Measurements from ENCODE around the gene FILIP1.

Gene FILIP1

GRCh38 chr6:75268988-75269354 is 224.6 kb downstream of the FILIP1 start:
- Histone ChIP-seq H3K4me3 (ENCODE audit: low read depth in 1 of 5, low read length in 5 of 5) (no peak overlapping the region), H3K9ac (ENCODE audit: low read length in 5 of 5) (no peak overlapping the region), H3K36me3 (ENCODE audit: control insufficient read depth in 5 of 5, insufficient read depth in 5 of 5, low read length in 5 of 5) (peaks cover under 1 to 7% (median 3%) of the 10 kb centered on the region in 5 donors), H3K4me1 (ENCODE audit: control insufficient read depth in 5 of 5, insufficient read depth in 5 of 5, low read length in 5 of 5) (peaks cover 0 to 30% (median 19%) of the 10 kb centered on the region in 5 donors), H3K9me3 (ENCODE audit: control insufficient read depth in 5 of 5, low read length in 5 of 5) (peaks cover 0 to 2% (median 0%) of the 10 kb centered on the region in 5 donors), H3K27ac (ENCODE audit: low read depth, low read length) (no peak overlapping the region), H3K27me3 (ENCODE audit: control insufficient read depth in 5 of 5, insufficient read depth in 4 of 5, low read length in 5 of 5) (no peaks in the 10 kb centered on the region)

- Histone ChIP-seq H3K36me3 (ENCODE audit: control insufficient read depth in 5 of 5, insufficient read depth in 5 of 5, low read length in 5 of 5) (peaks cover 3 to 11% (median 7%) of the 10 kb centered on the region in 5 donors), H3K4me3 (ENCODE audit: low read depth in 1 of 5, low read length in 5 of 5) (no peak overlapping the region), H3K9me3 (ENCODE audit: control insufficient read depth in 5 of 5, low read length in 5 of 5) (peaks cover 0 to 2% (median 0%) of the 10 kb centered on the region in 5 donors), H3K27ac (ENCODE audit: low read depth, low read length) (peak overlapping the region; percentile 55), H3K9ac (ENCODE audit: low read length in 5 of 5) (peak overlapping the region in 1 of 5 donors; percentile 60), H3K27me3 (ENCODE audit: control insufficient read depth in 5 of 5, insufficient read depth in 4 of 5, low read length in 5 of 5) (no peaks in the 10 kb centered on the region), H3K4me1 (ENCODE audit: control insufficient read depth in 5 of 5, insufficient read depth in 5 of 5, low read length in 5 of 5) (peaks cover 0 to 30% (median 20%) of the 10 kb centered on the region in 5 donors)
Observed at GRCh38 chr6:75268121-75268987, 225.2 kb downstream of the FILIP1 start.

GRCh38 chr6:75267461-75267860 is 226.1 kb downstream of the FILIP1 start:
- H3K27ac ChIP-seq (ENCODE audit: low read depth, low read length): peak overlapping the region; percentile 55
- H3K9me3 ChIP-seq (ENCODE audit: control insufficient read depth in 5 of 5, low read length in 5 of 5): no peaks in the 10 kb centered on the region
- H3K4me3 ChIP-seq (ENCODE audit: low read depth in 1 of 5, low read length in 5 of 5): no peak overlapping the region
- peaks cover 0 to 30% (median 15%) of the 10 kb centered on the region in 5 donors for H3K4me1 ChIP-seq (ENCODE audit: control insufficient read depth in 5 of 5, insufficient read depth in 5 of 5, low read length in 5 of 5)
- no peaks in the 10 kb centered on the region for H3K27me3 ChIP-seq (ENCODE audit: control insufficient read depth in 5 of 5, insufficient read depth in 4 of 5, low read length in 5 of 5)
- no peak overlapping the region for H3K9ac ChIP-seq (ENCODE audit: low read length in 5 of 5)
- peaks cover 7 to 15% (median 11%) of the 10 kb centered on the region in 5 donors for H3K36me3 ChIP-seq (ENCODE audit: control insufficient read depth in 5 of 5, insufficient read depth in 5 of 5, low read length in 5 of 5)

GRCh38 chr6:75266716-75267291 is 226.8 kb downstream of the FILIP1 start:
- Histone ChIP-seq H3K27me3 (ENCODE audit: control insufficient read depth in 5 of 5, insufficient read depth in 4 of 5, low read length in 5 of 5) (no peaks in the 10 kb centered on the region), H3K9ac (ENCODE audit: low read length in 5 of 5) (no peak overlapping the region), H3K4me1 (ENCODE audit: control insufficient read depth in 5 of 5, insufficient read depth in 5 of 5, low read length in 5 of 5) (peaks cover 0 to 26% (median 9%) of the 10 kb centered on the region in 5 donors), H3K4me3 (ENCODE audit: low read depth in 1 of 5, low read length in 5 of 5) (no peak overlapping the region), H3K27ac (ENCODE audit: low read depth, low read length) (no peak overlapping the region), H3K9me3 (ENCODE audit: control insufficient read depth in 5 of 5, low read length in 5 of 5) (no peaks in the 10 kb centered on the region), H3K36me3 (ENCODE audit: control insufficient read depth in 5 of 5, insufficient read depth in 5 of 5, low read length in 5 of 5) (peaks cover 7 to 20% (median 11%) of the 10 kb centered on the region in 5 donors)

- Histone ChIP-seq H3K27ac (ENCODE audit: low read depth, low read length) (no peak overlapping the region), H3K36me3 (ENCODE audit: control insufficient read depth in 5 of 5, insufficient read depth in 5 of 5, low read length in 5 of 5) (peaks cover 18 to 47% (median 30%) of the 10 kb centered on the region in 5 donors)
Observed at GRCh38 chr6:75263401-75263750, 230.2 kb downstream of the FILIP1 start.

GRCh38 chr6:75262716-75263400 is 230.7 kb downstream of the FILIP1 start:
- H3K9ac ChIP-seq (ENCODE audit: low read length in 5 of 5): no peak overlapping the region
- no peak overlapping the region for H3K27ac ChIP-seq (ENCODE audit: low read depth, low read length)
- H3K27me3 ChIP-seq (ENCODE audit: control insufficient read depth in 5 of 5, insufficient read depth in 4 of 5, low read length in 5 of 5): no peaks in the 10 kb centered on the region
- H3K4me3 ChIP-seq (ENCODE audit: low read depth in 1 of 5, low read length in 5 of 5): no peak overlapping the region
- H3K4me1 ChIP-seq (ENCODE audit: control insufficient read depth in 5 of 5, insufficient read depth in 5 of 5, low read length in 5 of 5): peaks cover 0 to 11% (median 5%) of the 10 kb centered on the region in 5 donors
- H3K36me3 ChIP-seq (ENCODE audit: control insufficient read depth in 5 of 5, insufficient read depth in 5 of 5, low read length in 5 of 5): peaks cover 18 to 49% (median 33%) of the 10 kb centered on the region in 5 donors
- no peaks in the 10 kb centered on the region for H3K9me3 ChIP-seq (ENCODE audit: control insufficient read depth in 5 of 5, low read length in 5 of 5)

More at GRCh38 chr6:75263401-75263750, 230.2 kb downstream of the FILIP1 start:
- no peak overlapping the region for H3K4me3 ChIP-seq (ENCODE audit: low read depth in 1 of 5, low read length in 5 of 5)
- H3K27me3 ChIP-seq (ENCODE audit: control insufficient read depth in 5 of 5, insufficient read depth in 4 of 5, low read length in 5 of 5): no peaks in the 10 kb centered on the region
- H3K9me3 ChIP-seq (ENCODE audit: control insufficient read depth in 5 of 5, low read length in 5 of 5): no peaks in the 10 kb centered on the region
- no peak overlapping the region for H3K9ac ChIP-seq (ENCODE audit: low read length in 5 of 5)
- H3K4me1 ChIP-seq (ENCODE audit: control insufficient read depth in 5 of 5, insufficient read depth in 5 of 5, low read length in 5 of 5): peaks cover 0 to 16% (median 5%) of the 10 kb centered on the region in 5 donors

GRCh38 chr6:75261299-75261698 is 232.3 kb downstream of the FILIP1 start:
- peaks cover 0 to 2% (median 0%) of the 10 kb centered on the region in 5 donors for H3K4me1 ChIP-seq (ENCODE audit: control insufficient read depth in 5 of 5, insufficient read depth in 5 of 5, low read length in 5 of 5)
- H3K27ac ChIP-seq (ENCODE audit: low read depth, low read length): no peak overlapping the region
- H3K9ac ChIP-seq (ENCODE audit: low read length in 5 of 5): no peak overlapping the region
- no peaks in the 10 kb centered on the region for H3K9me3 ChIP-seq (ENCODE audit: control insufficient read depth in 5 of 5, low read length in 5 of 5)
- peaks cover 18 to 53% (median 33%) of the 10 kb centered on the region in 5 donors for H3K36me3 ChIP-seq (ENCODE audit: control insufficient read depth in 5 of 5, insufficient read depth in 5 of 5, low read length in 5 of 5)
- H3K27me3 ChIP-seq (ENCODE audit: control insufficient read depth in 5 of 5, insufficient read depth in 4 of 5, low read length in 5 of 5): no peaks in the 10 kb centered on the region
- no peak overlapping the region for H3K4me3 ChIP-seq (ENCODE audit: low read depth in 1 of 5, low read length in 5 of 5)

GRCh38 chr6:75257343-75258087 is 236.1 kb downstream of the FILIP1 start:
- Histone ChIP-seq H3K27ac (ENCODE audit: low read depth, low read length) (no peak overlapping the region), H3K36me3 (ENCODE audit: control insufficient read depth in 5 of 5, insufficient read depth in 5 of 5, low read length in 5 of 5) (peaks cover 25 to 62% (median 35%) of the 10 kb centered on the region in 5 donors), H3K4me3 (ENCODE audit: low read depth in 1 of 5, low read length in 5 of 5) (no peak overlapping the region), H3K27me3 (ENCODE audit: control insufficient read depth in 5 of 5, insufficient read depth in 4 of 5, low read length in 5 of 5) (no peaks in the 10 kb centered on the region), H3K4me1 (ENCODE audit: control insufficient read depth in 5 of 5, insufficient read depth in 5 of 5, low read length in 5 of 5) (no peaks in the 10 kb centered on the region), H3K9me3 (ENCODE audit: control insufficient read depth in 5 of 5, low read length in 5 of 5) (no peaks in the 10 kb centered on the region), H3K9ac (ENCODE audit: low read length in 5 of 5) (no peak overlapping the region)

- Histone ChIP-seq H3K4me1 (ENCODE audit: control insufficient read depth in 5 of 5, insufficient read depth in 5 of 5, low read length in 5 of 5) (no peaks in the 10 kb centered on the region), H3K36me3 (ENCODE audit: control insufficient read depth in 5 of 5, insufficient read depth in 5 of 5, low read length in 5 of 5) (peaks cover 8 to 26% (median 12%) of the 10 kb centered on the region in 5 donors), H3K27ac (ENCODE audit: low read depth, low read length) (no peak overlapping the region), H3K9ac (ENCODE audit: low read length in 5 of 5) (no peak overlapping the region), H3K4me3 (ENCODE audit: low read depth in 1 of 5, low read length in 5 of 5) (no peak overlapping the region), H3K9me3 (ENCODE audit: control insufficient read depth in 5 of 5, low read length in 5 of 5) (no peaks in the 10 kb centered on the region), H3K27me3 (ENCODE audit: control insufficient read depth in 5 of 5, insufficient read depth in 4 of 5, low read length in 5 of 5) (no peaks in the 10 kb centered on the region)
Observed at GRCh38 chr6:75250552-75250951, 243.0 kb downstream of the FILIP1 start.

Data from subcutaneous abdominal adipose tissue (tissue), 5 donors.